ENCODE results near the gene TBC1D26. TPM values are rescaled to one million over a fixed set of nuclear protein-coding genes. Genes with fewer than 3 reads are reported as not detected.

Gene TBC1D26
- total RNA-seq, 6 donors from 2014 or later, result 0.11 to 5.7 TPM; not detected in 4

DNA sequence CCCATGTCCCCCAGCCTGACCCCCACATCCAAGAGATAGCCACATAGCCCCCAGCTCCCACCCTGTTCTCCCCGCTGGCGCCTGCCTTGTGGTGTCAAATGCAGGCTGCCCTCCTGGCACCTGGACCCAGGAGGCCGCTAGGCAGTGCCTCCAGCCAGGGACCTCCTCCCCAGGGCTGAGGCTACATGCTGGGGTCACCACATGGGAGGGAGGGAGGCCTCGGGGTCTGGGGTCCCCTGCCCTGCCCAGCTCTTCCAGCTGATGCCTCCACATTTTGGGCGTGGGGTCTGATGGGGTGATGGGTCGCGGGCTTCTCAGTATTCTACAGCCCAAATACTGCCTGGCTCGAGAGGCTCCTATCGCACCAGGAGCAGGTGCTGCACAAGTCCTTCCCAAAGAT is 9.5 kb downstream of the TBC1D26 start:
- DNase-seq (peak in 1 of 2 donors; percentile 57), ATAC-seq (ENCODE audit: low FRiP score in 2 of 2) (no peak)
- H3K9me3 ChIP-seq, result no peaks in the 10 kb centered on the region
- H3K4me1 ChIP-seq, result peaks cover 0 to 6% (median 0%) of the 10 kb centered on the region in 4 donors
- TF ChIP-seq, protein P1, sequence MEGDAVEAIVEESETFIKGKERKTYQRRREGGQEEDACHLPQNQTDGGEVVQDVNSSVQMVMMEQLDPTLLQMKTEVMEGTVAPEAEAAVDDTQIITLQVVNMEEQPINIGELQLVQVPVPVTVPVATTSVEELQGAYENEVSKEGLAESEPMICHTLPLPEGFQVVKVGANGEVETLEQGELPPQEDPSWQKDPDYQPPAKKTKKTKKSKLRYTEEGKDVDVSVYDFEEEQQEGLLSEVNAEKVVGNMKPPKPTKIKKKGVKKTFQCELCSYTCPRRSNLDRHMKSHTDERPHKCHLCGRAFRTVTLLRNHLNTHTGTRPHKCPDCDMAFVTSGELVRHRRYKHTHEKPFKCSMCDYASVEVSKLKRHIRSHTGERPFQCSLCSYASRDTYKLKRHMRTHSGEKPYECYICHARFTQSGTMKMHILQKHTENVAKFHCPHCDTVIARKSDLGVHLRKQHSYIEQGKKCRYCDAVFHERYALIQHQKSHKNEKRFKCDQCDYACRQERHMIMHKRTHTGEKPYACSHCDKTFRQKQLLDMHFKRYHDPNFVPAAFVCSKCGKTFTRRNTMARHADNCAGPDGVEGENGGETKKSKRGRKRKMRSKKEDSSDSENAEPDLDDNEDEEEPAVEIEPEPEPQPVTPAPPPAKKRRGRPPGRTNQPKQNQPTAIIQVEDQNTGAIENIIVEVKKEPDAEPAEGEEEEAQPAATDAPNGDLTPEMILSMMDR (IDR thresholded peaks at IDR 0.05), result no peak
- no peak for TF ChIP-seq EP300 (IDR thresholded peaks at IDR 0.05)
- no peak for TF ChIP-seq POLR2AphosphoS5 (IDR thresholded peaks at IDR 0.05)
- TF ChIP-seq POLR2A (IDR thresholded peaks at IDR 0.05), result no peak
- H3K4me3 ChIP-seq, result no peak overlapping the region
- no peaks in the 10 kb centered on the region for H3K27me3 ChIP-seq
- H3K27ac ChIP-seq, result no peak overlapping the region
- H3K36me3 ChIP-seq, result no peaks in the 10 kb centered on the region
- 92 to 100% methylated on average over 2 to 6 of the region's 9 CpGs for WGBS, 2 donors

DNA sequence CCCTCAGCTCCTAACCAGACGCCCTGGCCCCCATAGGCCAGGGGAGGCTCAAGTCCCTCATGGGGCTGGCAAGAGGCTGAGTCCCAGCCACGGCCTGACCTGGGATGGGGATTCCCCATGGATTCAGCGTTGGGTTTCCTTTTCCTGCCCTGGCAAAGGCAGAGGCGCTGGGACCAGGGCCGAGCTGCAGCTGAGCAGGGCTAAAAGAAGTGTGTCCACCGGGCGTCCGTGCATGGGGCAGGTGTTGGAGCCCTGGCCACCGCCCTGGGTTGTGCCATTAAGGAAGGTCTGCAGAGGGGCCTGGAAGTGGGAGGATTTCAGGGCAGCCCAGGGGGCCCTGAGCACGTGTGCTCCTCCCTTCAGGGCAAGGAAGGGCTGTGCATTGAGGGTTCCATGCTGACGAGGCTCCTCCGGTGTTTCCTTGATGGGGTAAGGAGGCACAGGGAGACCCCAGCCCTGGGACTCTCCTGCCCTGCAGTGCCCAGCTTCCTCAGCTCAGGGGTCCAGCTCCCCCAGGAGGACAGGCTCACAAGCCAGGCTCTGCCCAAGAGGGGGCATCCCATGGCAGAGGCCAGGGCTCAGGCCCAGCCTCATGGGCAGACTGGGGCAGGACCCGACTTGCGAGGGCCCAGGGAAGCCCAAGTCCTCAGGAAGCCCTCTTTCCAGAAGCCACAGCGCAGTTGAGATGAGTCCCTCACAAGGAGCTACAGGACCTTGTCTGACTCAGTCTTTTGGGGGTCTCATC is 10.1 kb downstream of the TBC1D26 start:
- no peak overlapping the region for H3K27ac ChIP-seq
- no peak overlapping the region for H3K4me3 ChIP-seq
- no peaks in the 10 kb centered on the region for H3K27me3 ChIP-seq
- WGBS, 2 donors, result 80 to 84% methylated on average over 2 to 11 of the region's 15 CpGs
- ATAC-seq (ENCODE audit: low FRiP score in 2 of 2) (peak in 1 of 2 donors; percentile 11), DNase-seq (peak in 1 of 2 donors; percentile 51)
- H3K4me1 ChIP-seq, result peaks cover 0 to 6% (median 0%) of the 10 kb centered on the region in 4 donors
- H3K36me3 ChIP-seq, result no peaks in the 10 kb centered on the region
- TF ChIP-seq POLR2A (IDR thresholded peaks at IDR 0.05) (no peak), EP300 (IDR thresholded peaks at IDR 0.05) (no peak), POLR2AphosphoS5 (IDR thresholded peaks at IDR 0.05) (no peak)
- TF ChIP-seq, protein P1 (IDR thresholded peaks at IDR 0.05), result no peak
- no peaks in the 10 kb centered on the region for H3K9me3 ChIP-seq

DNA sequence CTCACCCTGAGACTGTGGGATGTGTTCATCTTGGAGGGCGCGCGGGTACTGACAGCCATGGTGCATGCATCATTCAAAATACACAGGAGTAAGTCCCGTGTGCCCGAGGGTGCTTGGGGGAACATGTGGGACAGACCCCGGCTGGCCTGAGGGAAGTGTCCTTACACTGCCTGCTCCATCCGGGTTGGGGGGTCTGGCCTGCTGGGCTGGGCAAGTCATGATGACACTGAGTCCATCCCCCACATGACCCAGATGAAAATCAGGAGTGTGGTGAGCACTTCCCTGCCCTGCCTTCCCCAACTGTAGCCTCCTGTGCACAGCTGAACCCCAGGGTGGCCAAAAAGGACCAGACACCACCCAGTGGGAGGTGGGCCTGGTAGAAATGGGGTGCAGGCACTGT is 10.8 kb downstream of the TBC1D26 start:
- DNase-seq (peak in 1 of 2 donors; percentile 9), ATAC-seq (ENCODE audit: low FRiP score in 2 of 2) (no peak)
- TF ChIP-seq POLR2AphosphoS5 (IDR thresholded peaks at IDR 0.05), result no peak
- TF ChIP-seq POLR2A (IDR thresholded peaks at IDR 0.05), result no peak
- TF ChIP-seq, protein P1 (IDR thresholded peaks at IDR 0.05), result no peak
- no peak for TF ChIP-seq EP300 (IDR thresholded peaks at IDR 0.05)
- H3K4me1 ChIP-seq, result peaks cover 0 to 6% (median 0%) of the 10 kb centered on the region in 4 donors
- H3K27ac ChIP-seq, result no peak overlapping the region
- WGBS, 2 donors, result 94% methylated on average over 7 of the region's 7 CpGs; no CpG with 5 or more reads in 1 of the 2 donors
- no peaks in the 10 kb centered on the region for H3K9me3 ChIP-seq
- H3K36me3 ChIP-seq, result no peaks in the 10 kb centered on the region
- H3K27me3 ChIP-seq, result no peaks in the 10 kb centered on the region
- no peak overlapping the region for H3K4me3 ChIP-seq

DNA sequence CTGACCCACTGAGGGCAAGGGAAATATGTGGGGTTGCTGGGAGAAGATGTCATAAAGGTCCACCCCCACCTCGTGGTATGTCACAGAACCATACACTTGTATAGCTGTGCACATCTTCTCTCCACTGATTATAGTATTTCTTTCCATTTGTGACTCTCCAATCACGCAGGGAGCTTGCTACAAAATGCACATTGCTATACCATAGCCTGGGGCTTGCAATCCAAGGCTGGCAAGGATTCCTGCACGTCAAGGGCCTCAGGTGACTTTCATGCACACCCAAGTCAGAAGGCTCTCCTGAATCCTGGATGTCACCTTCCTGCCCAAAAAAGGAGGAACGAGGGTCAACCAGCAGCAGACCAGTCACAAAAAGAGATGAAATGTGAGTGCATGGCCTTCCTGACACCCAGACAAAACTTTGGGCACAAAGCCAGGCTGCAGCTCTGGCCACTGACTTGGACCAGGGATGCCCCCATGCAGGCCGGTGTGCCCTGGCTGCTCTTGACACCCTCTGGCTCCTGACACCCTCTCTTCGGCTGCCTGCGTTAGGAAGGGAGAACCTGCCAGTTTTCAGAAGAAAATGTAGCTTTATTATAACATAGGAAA is 12.1 kb downstream of the TBC1D26 start:
- 68 to 74% methylated on average over 7 of the region's 7 CpGs for WGBS, 2 donors
- ATAC-seq (ENCODE audit: low FRiP score in 2 of 2) (no peak), DNase-seq (no peak)
- Histone ChIP-seq H3K4me3 (no peak overlapping the region), H3K36me3 (no peaks in the 10 kb centered on the region), H3K27me3 (no peaks in the 10 kb centered on the region), H3K9me3 (no peaks in the 10 kb centered on the region), H3K27ac (no peak overlapping the region), H3K4me1 (peaks cover 0 to 6% (median 0%) of the 10 kb centered on the region in 4 donors)
- TF ChIP-seq EP300 (IDR thresholded peaks at IDR 0.05), result no peak
- TF ChIP-seq, protein P1 (IDR thresholded peaks at IDR 0.05), result no peak
- no peak for TF ChIP-seq POLR2AphosphoS5 (IDR thresholded peaks at IDR 0.05)
- no peak for TF ChIP-seq POLR2A (IDR thresholded peaks at IDR 0.05)
